AG10803 (cell line): Measurements from ENCODE around the gene F11.
"Not testable (repeated sequence)": the region's sequence is repeated elsewhere in the genome, so short reads cannot be mapped to it uniquely, and the experiment has no call there.

Experiments
- DNase-seq: peaks from one replicate; pipeline ENCODE4 v3.0.0; 2010; ENCODE audit warnings: low read depth
- H3K4me3 ChIP-seq: 2 replicates; pipeline ENCODE4 v1.5.1; 2011; ENCODE audit warnings: mild to moderate bottlenecking, low read length, control low read depth
- CTCF ChIP-seq: conservative IDR thresholded peaks from 2 replicates; pipeline ENCODE4 v1.5.1; 2011; ENCODE audit warnings: mild to moderate bottlenecking, low read length, control low read depth, inconsistent platforms

The F11 gene

DNA sequence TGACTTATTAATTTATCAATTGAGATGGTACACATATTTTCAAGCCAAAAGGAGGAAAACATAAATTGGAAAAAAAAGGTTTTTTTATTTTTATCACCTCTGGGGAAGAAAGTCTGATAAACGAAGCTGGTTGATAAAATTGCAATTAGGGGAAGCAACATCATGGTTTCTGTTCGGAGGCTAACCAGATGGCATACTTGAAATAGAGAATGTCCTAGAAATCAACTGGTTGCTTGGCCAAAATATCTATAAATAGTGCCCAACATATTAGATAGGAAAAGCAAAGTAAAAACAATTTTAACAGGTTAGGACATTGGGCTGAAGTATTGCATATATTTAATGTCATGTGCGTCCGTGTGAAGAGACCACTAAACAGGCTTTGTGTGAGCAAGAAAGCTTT lies 24.4 kb upstream of the F11 start:
- TF ChIP-seq CTCF, result no peak
- H3K4me3 ChIP-seq, result no peak overlapping the region
- no peak for DNase-seq

GRCh38 chr4:186242031-186242430 lies 24.0 kb upstream of the F11 start:
- DNase-seq, H3K4me3 ChIP-seq: not testable (repeated sequence)

- TF ChIP-seq CTCF, result no peak
- DNase-seq, result no peak
Observed at GRCh38 chr4:186243331-186243730, 22.7 kb upstream of the F11 start.

DNA sequence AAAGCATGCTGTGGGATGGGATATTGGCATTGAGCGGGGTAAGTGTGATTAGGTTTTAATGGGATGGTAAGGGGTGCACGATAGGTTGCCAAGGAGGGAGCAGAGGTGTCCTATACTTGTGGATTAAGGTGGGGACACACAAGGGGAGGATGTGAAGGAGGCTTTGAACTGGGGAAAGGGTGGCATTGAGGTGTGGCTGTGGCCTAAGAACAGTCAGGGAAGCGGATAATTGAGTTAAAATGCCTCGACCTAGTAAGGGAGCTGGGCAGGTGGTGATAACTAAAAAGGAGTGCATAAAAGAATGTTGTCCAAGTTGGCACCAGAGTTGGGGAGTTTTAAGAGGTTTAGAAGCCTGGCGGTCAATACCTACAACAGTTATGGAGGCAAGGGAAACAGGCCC lies 21.2 kb upstream of the F11 start:
- DNase-seq, result no peak
- no peak for TF ChIP-seq CTCF
- H3K4me3 ChIP-seq, result no peak overlapping the region

More at GRCh38 chr4:186243331-186243730, 22.7 kb upstream of the F11 start:
- no peak overlapping the region for H3K4me3 ChIP-seq

- not testable (repeated sequence) for DNase-seq, H3K4me3 ChIP-seq
Observed at GRCh38 chr4:186247062-186247752, 18.8 kb upstream of the F11 start.

GRCh38 chr4:186248643-186249042 lies 17.3 kb upstream of the F11 start:
- H3K4me3 ChIP-seq, result no peak overlapping the region
- no peak for DNase-seq
- TF ChIP-seq CTCF, result no peak

DNA sequence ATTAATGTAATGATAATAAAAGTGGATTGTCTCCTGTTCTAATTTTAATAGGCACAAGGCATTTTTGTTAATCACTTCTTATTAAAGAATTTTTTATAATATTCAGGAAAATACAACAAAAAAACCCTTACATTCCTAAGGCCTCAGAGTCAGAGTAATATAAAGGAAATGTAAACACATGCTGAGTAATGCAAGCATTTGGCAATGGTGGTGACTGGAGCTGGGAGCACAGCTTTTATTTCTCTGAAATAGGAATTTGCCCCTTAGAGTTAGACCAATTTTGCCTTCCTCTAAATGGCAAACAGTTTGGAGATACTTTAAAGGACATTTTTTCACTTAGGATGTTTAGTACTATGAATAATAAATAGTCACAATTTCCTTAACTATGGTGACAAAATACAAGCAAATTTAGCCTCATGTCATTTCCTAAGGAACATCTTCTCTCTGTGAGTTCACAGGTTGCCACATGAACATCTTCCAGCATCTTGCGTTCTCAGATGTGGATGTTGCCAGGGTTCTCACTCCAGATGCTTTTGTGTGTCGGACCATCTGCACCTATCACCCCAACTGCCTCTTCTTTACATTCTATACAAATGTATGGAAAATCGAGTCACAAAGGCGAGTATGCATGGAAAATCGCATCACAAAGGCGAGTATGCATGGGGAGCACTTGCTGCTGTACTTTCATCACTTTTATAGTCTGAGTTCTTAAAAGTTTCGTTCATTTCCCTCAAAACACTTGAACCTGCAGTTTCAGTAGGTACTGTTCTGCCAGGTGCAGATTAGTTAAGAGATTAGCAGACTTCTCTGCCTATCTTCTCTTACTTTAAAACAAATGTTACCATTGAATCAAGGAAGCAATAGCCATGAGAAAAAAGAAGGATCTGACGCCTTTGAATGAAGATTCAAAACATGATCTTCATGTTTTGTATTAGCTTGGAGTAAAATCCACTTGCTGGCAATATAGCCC lies 15.9 kb upstream of the F11 start:
- H3K4me3 ChIP-seq, result no peak overlapping the region
- DNase-seq, result no peak
- TF ChIP-seq CTCF, result no peak

GRCh38 chr4:186250760-186251159 lies 15.2 kb upstream of the F11 start:
- H3K4me3 ChIP-seq, result no peak overlapping the region
- no peak for TF ChIP-seq CTCF
- DNase-seq, result no peak
